ENCODE results near the gene SNCAIP.
"Not testable (repeated sequence)": the region's sequence is repeated elsewhere in the genome, so short reads cannot be mapped to it uniquely, and the experiment has no call there.

SNCAIP gene

DNA sequence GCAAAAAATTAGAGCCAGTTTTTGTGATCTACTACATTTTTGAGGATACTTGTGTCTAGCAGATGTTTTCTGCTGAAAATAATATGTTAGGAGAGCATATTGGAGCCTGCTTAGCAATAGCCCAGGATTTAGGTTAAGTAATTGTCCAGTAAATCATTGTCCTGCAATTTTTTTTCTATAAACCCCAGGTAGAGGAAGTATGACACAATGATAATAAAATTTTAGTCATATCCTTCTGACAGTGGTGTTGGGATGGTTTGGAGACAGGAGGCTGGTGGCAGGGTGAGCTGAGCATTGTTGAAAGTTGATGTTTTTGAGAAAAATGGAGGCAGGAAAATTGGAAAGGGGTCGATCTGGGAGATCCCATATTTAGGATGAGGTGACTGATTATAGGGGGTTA lies 3.5 kb downstream of the SNCAIP start:
- no peak for DNase-seq

DNA sequence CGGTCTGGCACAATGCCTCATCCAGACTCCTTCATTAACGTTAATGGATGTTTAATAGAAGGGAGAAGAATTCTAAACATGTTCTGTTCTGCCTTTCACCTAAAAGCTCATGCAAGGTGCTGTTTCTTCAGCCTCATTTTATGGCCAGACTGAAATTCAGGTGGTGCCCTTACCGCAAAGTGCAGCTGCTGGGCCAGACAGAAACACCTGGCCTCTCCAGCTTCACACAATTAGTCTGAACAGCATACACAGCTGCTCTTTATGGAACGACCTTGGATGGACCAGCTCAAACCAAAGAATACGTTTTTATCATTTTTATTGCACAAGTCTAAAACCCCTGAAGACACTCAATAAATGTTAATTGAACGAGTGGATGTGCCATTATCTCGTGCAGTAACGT lies 4.6 kb downstream of the SNCAIP start:
- DNase-seq: no peak

DNA sequence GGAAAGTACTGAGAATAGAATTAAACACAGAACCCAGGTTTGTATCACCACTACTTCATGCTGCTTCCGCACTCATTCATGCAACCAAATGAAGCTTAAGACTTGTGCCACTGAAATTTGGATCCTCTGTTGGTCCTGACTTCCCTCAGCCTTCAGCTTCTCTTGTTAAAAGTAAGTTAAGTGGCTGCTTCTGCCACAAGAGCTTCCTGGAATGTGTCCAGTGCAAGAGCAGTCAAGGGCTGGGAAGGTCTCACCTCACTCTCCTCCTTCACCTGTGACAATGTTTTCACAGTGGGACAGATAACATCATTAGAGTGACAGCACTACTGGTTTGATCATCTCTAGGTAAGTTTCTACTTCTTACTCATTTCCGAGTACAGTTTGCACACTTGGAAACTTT lies 7.9 kb downstream of the SNCAIP start:
- DNase-seq: no peak

DNA sequence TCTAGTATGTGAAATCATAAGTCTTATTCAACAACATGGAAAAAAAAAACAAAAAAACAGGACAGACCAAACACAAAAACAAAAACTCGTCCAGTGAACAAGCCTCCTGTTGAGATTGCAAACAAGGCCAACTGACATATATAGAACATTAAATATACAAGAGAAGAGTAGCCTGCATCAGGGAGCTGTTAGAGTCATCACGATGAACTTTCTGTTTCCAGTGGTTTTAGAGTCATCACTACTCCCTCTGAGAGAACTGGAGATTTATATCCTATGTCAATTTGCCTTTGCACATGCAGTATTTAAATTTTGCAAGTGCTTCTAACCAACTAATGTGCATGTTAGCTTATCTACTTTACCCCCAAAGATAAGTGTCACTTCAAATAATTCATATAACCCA lies 9.9 kb downstream of the SNCAIP start:
- DNase-seq: no peak

DNA sequence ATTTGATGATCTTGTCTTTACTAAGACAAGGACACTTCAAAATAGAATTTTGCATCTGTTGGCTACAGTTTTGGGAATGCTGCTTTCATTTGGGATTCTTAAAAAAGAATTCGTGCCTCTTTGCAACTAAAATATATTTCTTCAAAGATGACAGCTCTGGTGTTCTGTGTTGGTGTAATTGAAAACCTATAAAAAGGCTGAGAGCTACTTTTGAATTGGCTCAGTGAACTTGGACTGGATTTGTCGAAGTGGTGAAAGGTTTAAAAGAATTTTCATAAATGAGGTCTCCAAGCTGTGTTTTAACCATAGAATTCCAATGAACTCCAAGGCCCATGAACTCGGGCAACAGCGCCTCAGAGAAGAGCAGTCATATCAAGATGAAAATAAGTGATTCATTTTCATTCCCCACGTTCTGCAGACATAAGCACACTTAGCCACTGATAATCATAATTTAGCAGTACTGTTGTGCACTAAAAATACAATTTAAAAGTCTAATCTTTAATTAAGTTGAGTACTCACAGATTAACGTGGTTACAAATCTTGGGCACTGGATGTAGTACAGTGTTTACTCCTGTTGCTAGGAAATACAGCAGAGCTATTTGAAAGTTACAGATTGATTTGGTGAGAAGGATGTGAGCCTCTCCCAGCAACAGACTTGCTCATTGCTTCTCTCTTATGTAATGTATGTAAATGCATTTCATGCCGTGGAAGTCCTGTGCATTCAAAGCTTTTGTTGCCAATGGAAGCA lies 10.9 kb downstream of the SNCAIP start:
- DNase-seq: no peak

DNA sequence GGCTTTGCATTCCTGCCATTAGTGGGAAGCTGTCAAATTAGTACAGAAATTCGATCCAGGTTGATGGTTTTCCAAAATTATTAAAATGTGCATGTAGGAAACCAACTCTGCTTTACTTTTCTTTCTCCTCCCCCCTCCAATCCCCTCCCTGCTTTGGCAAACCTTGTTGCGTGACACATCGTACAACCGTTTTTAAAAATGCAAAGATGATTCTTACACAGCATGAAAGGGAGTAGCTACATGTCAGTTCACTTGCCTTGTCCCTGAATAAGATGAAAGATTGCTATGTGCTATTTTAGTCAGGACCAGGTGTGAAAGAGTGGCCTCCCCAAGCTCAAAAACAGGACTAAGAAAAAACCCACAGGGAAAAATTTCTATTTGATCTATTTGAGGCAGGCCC lies 11.7 kb downstream of the SNCAIP start:
- no peak for DNase-seq

DNA sequence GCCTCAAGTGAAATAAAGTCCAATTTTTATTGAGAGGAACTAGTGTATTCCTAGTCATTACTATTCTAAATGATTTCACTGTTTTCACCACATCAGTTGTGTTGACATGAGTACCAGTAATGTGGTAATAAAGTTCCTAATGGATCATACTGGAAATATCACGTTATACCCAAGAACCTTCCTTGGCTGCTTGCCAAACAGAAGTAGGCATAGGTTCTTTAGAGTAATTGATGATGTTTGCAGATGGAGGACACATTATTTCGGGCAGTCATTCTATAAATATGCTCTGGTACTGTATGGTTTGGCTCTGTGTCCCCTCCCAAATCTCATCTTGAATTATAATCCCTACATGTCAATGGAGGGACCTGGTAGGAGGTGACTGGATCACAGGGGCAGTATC lies 15.1 kb downstream of the SNCAIP start:
- DNase-seq: no peak

DNA sequence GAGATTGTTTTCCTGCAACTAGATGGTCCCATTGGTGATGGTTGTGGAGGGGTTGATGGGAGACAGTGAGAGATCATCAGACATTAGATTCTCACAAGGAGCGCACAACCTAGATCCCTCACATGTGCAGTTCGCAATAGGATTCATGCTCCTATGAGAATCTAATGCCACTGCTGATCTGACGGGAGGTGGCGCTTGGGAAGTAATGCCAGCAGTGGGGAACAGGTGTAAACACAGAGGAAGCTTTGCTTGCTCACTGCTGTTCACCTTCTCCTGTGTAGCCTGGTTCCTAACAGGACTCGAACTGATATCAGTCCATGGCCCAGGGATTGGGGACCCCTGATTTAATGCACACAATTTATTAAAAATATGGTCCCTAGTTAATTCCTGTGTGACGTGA lies 18.8 kb downstream of the SNCAIP start:
- DNase-seq: no peak

DNA sequence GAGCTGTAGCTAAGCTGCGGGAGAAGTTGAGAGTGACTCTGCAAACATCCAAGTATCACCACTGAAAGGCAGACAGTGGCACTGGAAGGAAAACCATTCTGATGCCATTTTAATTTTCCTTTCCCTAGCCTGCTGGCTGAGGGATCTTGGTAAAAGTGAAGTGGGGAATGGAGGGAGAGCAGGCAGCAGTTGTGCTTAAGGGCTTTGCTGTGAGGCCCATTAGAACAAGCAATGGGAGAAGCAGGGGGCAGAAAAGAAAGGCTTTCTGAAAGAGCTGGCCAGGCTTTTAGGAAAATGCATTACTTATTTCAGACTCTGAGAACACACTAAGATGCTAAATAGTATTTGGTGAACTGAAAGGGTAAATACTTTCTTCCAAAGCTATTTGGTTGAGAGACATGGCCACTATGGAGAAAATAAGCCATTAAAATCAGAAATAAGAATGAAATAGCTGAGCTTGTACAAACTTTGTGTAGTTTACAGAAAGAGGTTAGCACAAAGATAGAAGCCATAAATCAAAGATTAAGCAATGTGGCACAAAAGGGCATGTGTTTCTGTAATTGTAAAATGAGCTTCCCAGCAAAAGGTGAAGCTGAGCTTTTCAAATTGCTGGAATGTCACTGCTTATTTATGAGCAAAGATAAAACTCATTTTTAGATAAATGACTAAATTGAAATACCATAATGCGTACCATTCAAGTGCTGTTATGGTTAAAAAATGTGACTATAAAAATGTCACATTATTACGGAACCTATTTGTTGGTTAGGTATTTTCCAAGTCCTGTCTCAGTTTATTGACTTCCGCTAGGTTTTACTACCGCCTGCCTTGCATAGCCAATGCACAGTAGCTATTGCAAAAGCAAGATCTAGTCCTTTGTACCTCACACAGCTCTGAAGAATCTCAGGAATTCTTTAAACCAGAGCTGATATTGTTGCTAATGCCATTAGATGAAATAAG lies 20.8 kb downstream of the SNCAIP start:
- DNase-seq: no peak

DNA sequence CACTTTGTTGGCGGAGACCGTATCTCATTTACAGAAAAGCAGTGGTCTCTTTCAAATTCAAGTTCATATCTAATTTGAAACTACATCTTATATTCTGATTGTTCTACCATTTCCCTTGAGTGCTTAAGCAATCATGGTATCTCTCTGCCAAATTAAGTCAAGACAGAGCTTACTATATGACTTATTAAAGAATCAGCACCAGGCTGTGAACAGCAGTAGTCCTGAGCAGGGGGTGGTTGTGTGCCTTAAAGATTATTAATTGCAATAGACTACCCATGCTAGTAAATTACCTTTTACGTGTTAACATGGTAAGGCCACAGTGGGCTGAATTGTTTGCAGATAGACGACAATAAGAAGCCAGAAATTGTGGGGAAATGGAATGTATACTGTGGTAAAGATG lies 21.5 kb downstream of the SNCAIP start:
- DNase-seq: no peak

DNA sequence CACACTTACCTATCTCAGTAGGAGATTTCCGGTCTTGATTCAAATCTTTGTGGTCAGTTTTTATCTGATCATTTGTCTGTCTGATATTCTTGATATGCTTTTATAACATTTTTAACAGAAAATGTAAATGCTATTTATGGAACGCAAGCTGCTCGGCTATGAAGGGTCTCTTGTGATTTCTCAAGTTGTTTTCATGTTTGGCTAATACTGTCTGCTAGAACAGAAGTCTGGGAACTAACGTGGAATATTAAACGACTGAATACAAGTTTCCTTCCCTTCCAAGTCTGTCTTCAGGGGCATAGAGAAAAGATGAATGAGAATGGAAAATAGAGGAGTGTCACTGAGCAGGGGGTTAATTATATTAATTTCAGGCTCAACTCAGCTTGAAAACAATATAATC lies 27.6 kb downstream of the SNCAIP start:
- no peak for DNase-seq

DNA sequence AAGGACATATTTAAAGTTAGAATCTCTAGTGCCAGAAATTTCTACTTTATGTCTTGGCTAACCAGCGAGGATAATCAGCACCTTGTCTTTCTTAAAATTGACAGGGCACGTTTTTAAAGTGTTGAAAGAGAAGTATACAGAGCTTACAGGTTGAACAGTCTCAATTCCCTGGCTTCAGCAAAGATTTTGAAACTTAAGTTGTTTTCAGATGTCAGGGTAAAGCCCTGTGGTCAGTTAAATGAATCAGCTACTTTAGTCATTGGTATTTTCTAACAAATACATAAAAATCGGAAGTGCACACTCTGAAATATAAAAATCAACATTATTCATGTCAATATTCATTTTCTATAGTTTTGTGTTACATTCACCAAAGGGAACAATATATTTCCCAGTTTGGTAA lies 29.1 kb downstream of the SNCAIP start:
- DNase-seq: no peak

DNA sequence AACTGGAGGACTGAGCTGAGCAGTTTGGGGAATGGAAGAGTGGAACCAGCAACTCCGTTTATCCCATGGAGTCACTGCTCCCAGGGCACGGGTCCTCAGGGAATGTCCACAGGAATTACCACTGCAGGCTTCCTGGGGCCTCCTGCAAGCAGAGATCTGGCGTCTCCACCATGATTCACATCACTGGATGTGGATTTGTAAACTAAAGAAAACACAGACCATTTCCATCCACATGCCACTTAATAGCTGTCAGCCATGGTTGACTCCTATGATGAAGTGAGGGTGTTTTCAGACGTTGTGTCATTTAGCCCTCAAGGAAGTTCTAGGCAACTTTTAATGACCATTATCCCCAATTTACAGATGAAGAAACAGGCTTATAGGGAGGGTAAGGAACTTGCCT lies 30.2 kb downstream of the SNCAIP start:
- no peak for DNase-seq

DNA sequence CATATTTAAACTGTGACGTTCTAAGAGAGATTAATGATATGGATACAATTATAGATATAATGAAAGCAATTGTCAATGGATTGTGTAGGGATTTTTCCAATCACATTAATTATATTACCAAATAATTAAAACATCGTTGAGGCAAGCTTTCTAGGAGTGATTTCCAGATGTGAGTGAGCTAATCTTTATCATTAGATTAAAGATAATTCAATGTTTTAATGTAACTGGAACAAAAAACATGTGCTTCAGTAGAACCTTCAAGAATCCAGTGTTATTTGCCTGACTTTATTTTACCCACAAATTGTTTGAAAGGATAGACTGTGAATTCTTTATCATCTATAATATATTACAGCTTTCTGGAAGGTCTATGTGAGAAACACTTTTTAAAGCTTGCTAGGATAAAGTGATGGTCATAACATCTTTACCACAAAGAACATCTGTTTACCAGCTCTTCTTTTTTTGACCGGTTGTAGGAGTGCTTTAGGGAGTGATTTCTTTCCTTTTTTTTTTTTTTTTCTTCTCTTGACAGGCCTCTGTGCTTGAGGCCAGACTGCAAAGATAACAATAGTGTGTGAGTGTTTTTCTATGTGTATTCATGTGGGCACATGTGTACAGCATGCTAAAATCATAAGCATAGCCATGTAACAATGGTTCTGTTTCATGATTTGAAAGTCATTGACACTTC lies 35.0 kb downstream of the SNCAIP start:
- DNase-seq: no peak

DNA sequence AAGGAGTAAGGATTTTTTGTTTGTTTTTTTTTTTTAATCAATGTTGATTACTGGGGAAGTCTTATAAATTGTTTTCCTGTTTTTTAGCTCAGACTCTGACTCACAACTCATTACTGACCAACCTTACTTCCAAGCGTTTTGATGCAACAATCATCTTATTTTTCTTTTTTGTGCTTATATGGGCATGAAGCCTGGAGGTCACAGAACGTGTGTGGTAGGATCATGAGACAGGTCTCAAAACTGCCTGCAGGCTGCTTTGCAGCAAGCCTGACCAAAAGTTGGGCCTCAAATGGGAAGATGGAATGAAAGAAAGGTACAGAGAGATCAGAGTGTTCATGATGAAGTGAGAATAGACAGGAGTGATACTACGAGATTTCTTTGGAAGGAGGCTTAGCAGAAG lies 38.5 kb downstream of the SNCAIP start:
- no peak for DNase-seq

DNA sequence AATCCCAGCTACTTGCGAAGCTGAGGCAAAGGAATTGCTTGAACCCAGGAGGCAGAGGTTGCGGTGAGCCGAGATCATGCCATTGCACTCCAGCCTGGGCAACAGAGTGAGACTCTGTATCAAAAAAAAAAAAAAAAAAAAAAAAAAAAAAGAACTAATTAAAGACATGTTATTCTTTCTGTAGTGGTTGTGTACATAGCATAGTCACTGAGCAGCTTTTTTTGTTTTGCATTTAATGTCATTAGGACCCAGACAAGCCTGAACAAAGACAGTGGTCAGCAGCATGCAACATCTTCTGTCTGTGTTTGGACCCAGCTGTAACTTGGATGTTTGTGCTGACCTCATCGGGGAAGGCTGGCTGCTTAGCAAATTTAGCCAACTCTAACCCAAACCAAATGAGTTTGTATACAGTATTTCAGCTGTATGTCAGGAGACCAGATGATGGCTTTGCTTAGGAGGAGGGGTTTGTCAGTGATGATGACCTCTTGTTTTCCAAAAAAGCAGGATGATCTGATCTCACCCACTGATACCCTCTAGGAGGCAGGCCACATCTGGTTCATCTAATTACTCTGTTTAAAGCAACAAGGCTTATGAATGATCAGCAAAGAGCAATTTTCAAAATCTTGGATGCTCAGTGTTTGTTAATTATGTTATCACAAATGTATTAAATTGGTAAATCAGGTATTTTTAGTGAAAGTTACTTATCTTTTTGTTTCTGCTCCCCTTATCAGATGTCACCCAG lies 39.5 kb downstream of the SNCAIP start:
- DNase-seq: no peak

DNA sequence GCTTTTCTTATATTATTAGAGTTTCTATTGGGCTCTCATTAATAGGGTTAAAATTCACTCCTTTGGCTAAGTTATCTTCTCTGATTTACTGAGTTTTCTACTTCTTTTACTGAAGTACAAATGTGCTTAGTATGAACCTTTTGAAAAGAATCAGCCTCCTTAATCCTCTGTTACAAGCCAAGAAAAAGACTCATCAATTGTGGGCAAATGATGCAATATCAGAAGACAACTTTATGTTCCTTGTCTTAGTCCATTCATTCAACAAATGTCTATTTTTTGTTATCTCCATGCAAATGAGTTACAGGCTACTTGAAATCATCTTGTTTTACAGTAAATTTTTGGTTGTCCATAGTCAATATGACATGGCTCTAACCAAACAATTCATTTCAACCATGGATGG lies 40.3 kb downstream of the SNCAIP start:
- DNase-seq: no peak

DNA sequence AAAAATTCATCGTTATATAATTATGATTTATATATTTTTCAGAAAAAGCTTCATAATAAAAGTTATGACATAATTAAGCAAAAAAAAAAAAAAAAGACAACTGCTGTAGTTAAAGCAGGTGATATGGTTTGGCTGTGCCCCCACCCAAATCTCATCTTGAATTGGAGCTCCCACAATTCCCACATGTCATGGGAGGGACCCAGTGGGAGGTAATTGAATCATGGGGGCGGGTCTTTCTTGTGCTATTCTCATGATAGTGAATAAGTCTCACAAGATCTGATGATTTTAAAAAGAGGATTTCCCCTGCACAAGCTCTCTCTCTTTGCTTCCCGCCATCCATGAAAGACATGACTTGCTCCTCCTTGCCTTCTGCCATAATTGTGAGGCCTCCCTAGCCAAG lies 41.3 kb downstream of the SNCAIP start:
- DNase-seq: not testable (repeated sequence)

DNA sequence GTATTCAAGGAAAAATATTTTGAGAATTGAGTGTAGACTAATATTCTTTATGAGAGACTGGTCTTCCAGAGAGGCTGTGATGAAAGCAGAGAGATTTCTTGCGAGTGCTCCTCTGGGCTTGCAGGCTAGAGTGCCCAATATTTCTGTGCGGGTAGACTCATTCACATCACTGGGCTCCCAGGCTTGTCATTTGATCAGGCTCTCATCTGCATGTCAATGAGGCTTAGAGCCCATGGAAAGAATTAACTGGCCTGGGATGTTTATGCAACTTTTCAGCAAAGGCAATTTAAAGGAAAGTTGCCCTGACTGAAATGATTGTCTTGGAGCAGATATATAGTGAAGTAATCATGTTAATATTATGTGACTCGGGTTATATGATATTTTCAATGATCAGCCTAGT lies 42.3 kb downstream of the SNCAIP start:
- no peak for DNase-seq

DNA sequence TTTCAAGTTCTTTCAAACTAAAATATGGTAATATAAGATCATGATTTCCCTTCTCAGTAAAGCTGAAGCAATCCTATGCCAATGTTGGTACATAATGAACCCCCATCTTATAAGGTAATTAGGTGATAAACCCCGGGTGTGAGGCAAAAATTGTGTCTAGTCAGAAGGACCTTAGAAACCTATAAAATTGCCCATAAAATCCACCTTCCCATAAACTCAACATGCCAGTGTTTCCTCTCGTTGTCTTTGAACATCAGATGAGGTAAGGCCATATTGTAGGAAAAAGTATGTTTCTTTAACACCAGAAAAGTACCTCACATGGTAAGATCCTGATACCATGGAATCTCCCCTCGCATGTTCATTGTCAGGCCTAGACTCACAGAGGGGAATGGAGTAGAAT lies 43.3 kb downstream of the SNCAIP start:
- DNase-seq: no peak

DNA sequence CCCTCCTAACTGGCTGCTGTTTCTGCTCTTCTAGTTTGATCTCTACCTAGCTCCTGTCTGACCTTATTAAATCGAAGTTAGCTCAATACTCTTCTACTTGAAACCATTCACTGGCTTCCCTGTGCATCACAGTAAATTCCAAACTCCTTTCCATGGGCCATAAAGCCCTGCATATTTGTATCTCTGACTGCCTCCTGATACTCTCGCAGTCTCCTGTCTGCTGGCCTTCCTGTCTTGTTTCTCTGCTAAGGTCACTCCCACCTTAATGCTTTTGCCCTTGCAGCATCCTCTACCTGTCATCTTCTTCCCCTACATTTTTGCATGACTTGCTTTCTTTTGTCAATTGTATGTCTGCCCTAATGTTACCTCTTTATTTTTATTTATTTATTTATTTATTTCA lies 44.8 kb downstream of the SNCAIP start:
- DNase-seq: no peak

DNA sequence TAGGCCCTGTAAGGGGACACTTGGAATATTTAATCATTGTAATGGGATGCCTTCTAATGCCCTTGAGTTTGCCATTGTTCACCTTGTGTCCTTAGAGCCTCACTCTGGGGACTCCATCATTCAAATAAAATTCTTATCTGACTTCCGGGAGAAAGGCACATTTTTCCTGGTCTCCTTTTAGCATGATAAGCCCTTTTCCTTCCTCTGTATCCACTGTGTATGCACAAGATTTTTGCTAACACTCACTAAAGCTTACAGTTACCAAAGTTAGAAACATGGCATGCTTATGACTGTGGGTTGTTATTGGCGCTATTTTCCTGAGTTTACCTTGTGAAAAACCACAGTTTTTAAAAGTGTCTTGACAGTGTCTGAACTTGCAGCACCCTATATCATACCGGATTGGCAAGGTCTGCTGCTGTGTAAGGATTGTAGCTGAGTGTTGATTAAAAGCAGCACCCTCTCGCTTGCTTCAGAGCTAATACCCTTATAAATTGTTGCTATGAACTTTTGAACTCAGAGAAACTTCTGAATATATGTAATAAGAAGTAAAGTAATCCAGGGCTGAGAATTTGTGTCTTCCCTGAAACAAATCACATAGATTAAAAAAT lies 46.4 kb downstream of the SNCAIP start:
- DNase-seq: no peak

DNA sequence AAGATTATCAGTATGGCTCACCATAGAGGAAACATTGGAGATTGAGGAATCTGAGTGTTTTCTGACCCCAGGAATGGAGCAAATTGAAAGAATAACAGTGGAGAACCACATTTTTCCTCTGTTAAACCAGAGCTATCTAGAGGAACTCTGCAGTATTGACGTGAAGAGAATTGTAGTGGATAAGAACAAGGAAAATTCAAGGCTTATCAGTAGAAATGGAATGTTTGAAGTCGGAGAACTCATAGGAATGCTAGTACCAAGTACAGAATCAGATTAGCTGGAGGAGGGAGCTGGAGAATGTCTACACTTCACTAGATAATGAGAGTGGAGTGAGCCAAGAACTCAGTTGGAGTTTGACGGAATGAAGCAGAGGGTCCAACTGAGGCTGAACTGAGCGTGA lies 50.3 kb downstream of the SNCAIP start:
- DNase-seq: no peak
